Gastrocnemius medialis (tissue), 4 donors: ENCODE data around the gene TRMT112. TPM values are rescaled to one million over a fixed set of nuclear protein-coding genes. Genes with fewer than 3 reads are reported as not detected.
A peak's percentile ranks its signal among the peaks of the same experiment; 100 is the strongest.

Experiments used
- ATAC-seq, 2 donors: fragments of 150-250 bp; one replicate each; pipeline ENCODE4 v1.9.1; 2016
- DNase-seq, 2 donors: peaks; one replicate each; pipeline ENCODE4 v3.0.0-alpha.2; 2019
- H3K27ac ChIP-seq, 4 donors: fragments of 200-600 bp; sonication (generic); 1 replicate in 1 of 4; 2 replicates in 3 of 4; pipeline ENCODE4 v1.5.1; 2016 to 2018; ENCODE audit warnings: mild to moderate bottlenecking in 2 of 4, moderate library complexity in 1 of 4
- H3K27me3 ChIP-seq, 3 donors: fragments of 200-600 bp; sonication (generic) in 2 of 3; 1 replicate in 1 of 3; 2 replicates in 2 of 3; pipeline versions ENCODE4 v1.5.1 to v1.6.0; 2016 to 2019; ENCODE audit warnings: mild to moderate bottlenecking in 1 of 3, moderate library complexity in 1 of 3
- H3K36me3 ChIP-seq, 2 donors: fragments of 200-600 bp; sonication (generic) in 1 of 2; one replicate each; pipeline ENCODE4 v1.5.1; 2017 to 2018
- H3K4me1 ChIP-seq, 2 donors: fragments of 200-600 bp; sonication (generic) in 1 of 2; one replicate each; pipeline ENCODE4 v1.5.1; 2016 to 2017; ENCODE audit warnings: mild to moderate bottlenecking in 2 of 2
- H3K4me3 ChIP-seq, 4 donors: fragments of 200-600 bp; sonication (generic) in 3 of 4; 1 replicate in 1 of 4; 2 replicates in 3 of 4; pipeline ENCODE4 v1.5.1; 2016 to 2019; ENCODE audit warnings: mild to moderate bottlenecking in 2 of 4
- H3K9me3 ChIP-seq, 3 donors: fragments of 200-600 bp; sonication (generic) in 2 of 3; 1 replicate in 1 of 3; 2 replicates in 2 of 3; pipeline ENCODE4 v1.5.1; 2016 to 2019
- CTCF ChIP-seq, 5 experiments: fragments of 450-650 bp in 3 of 5; fragments of 200-600 bp in 2 of 5; sonication (generic) in 2 of 5; IDR thresholded peaks in 4 of 5; conservative IDR thresholded peaks in 1 of 5; 1 replicate in 4 of 5; 2 replicates in 1 of 5; pipeline ENCODE4 v1.5.1; 2016 to 2019; ENCODE audit warnings: antibody characterized with exemption in 5 of 5, mild to moderate bottlenecking in 3 of 5, moderate library complexity in 3 of 5
- POLR2A ChIP-seq, 2 donors: fragments of 450-650 bp; IDR thresholded peaks; one replicate each; pipeline ENCODE4 v1.6.1; 2017; ENCODE audit warnings: antibody characterized with exemption in 2 of 2, mild to moderate bottlenecking in 2 of 2, moderate library complexity in 2 of 2
- in situ Hi-C, 4 donors: fragments of 200-750 bp; cut with MboI; loops; one replicate each; pipeline versions ENCODE4 v1.15.0 to v1.8.0; 2017; ENCODE audit warnings: low sequenced_read_pairs in 4 of 4
- intact Hi-C: fragments of 100-400 bp; cut with DNase I; formaldehyde crosslinking; loops from one replicate; pipeline ENCODE4 v1.15.1; 2023; ENCODE audit warnings: low total_unique reads
- total RNA-seq, 4 donors: library from RNA; depleted of rRNA; stranded (reverse); fragments of >200 nt; gene quantifications; one replicate each; pipeline versions ENCODE4 v1.1.0 to v1.2.3, GENCODE V29; 2016

TRMT112 gene
- 100 to 1,000 TPM; 133 to 226 (median 194) TPM for total RNA-seq

DNA sequence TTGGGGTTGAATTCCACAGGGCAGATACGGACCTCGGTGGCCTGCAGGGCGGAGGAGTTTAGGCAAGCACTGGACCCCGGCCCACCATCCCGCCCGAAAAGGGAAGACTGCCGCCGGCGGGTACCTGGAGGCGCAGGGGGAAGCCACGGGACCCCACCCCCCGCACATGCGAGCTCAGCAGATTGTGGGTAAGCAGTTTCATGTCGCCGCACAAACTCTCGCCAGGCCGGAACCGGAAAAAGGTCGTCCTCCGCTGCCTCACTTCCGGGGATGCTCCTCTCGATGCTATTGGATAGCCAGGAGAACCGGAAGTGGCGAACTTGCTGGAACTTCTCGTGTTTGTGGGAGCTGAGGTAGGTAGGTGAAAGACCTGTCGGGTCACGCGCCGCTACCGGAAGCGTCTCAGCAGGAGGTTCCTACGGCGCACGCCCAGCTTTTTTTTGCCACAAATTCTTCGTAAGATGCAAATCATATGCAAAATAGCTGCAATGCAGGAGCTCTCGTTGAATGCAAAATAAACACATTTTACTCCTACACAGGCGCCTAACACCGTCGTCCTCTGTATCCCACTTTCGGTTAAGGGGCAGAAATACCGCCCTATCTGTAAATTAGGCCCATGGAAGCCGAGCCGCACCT lies at the start of gene TRMT112:
Gene TRMT112 (minus strand): TSS at position 235 of the 636 bp plus-strand sequence. CDS start 33 bp downstream, at position 202.
- Histone ChIP-seq H3K27ac (peak within 1 kb of the TSS; percentile 88 to 98 (median 94)), H3K4me1 (peaks cover 32 to 43% of the 10 kb centered on the region in 2 donors), H3K36me3 (peaks cover 0 to 44% of the 10 kb centered on the region in 2 donors), H3K27me3 (no peaks in the 10 kb centered on the region), H3K4me3 (peak within 1 kb of the TSS; percentile 73 to 99 (median 91)), H3K9me3 (no peaks in the 10 kb centered on the region)
- peak; percentile 99 for DNase-seq
- in situ Hi-C loops (no loop called here), intact Hi-C loops (loop anchor here (1.0 kb wide), 1 partner anchor 47 kb away; no protein-coding TSS in a partner anchor)
- ATAC-seq, result peak; percentile 86 to 93
- TF ChIP-seq POLR2A (IDR thresholded peaks at IDR 0.05) (peak; percentile 78 to 82), CTCF (IDR thresholded peaks at IDR 0.05 in 4 of 5, conservative IDR thresholded peaks at IDR 0.05 in 1 of 5) (no peak)

DNA sequence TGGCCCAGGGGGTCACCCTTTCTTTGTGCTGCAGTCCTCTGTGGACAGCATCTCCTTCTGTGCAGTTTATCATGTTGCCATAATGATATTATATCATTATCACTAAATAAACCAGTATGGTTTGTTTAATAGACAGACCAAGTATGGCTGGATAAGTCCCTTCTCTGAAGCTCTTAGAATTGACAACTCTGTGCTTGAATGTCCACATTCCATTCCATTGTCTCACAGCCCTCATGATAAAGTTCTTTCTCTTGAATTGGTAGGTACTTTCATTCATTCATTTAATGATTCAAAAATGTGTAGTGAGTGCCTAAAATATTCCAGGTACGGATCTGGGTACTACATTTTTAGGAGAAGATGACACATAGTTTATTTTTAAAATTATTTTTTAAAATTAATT lies 49.4 kb upstream of the TRMT112 start:
- in situ Hi-C loops, result no loop called here
- H3K4me1 ChIP-seq, result no peaks in the 10 kb centered on the region
- H3K9me3 ChIP-seq, result no peaks in the 10 kb centered on the region
- no peak overlapping the region for H3K4me3 ChIP-seq
- TF ChIP-seq POLR2A (IDR thresholded peaks at IDR 0.05), result no peak
- TF ChIP-seq CTCF (IDR thresholded peaks at IDR 0.05 in 4 of 5, conservative IDR thresholded peaks at IDR 0.05 in 1 of 5), result no peak
- H3K36me3 ChIP-seq, result peaks cover 0 to 62% of the 10 kb centered on the region in 2 donors
- intact Hi-C loops, result no loop called here
- no peaks in the 10 kb centered on the region for H3K27me3 ChIP-seq
- ATAC-seq (no peak), DNase-seq (no peak)
- no peak overlapping the region for H3K27ac ChIP-seq

GRCh38 chr11:64364911-64365310 lies 47.6 kb upstream of the TRMT112 start:
- Histone ChIP-seq H3K27ac (no peak overlapping the region), H3K4me3 (no peak overlapping the region), H3K36me3 (peaks cover 0 to 78% of the 10 kb centered on the region in 2 donors), H3K9me3 (no peaks in the 10 kb centered on the region), H3K27me3 (no peaks in the 10 kb centered on the region), H3K4me1 (peaks cover 0 to 4% of the 10 kb centered on the region in 2 donors)
- ATAC-seq, result no peak
- in situ Hi-C loops, result no loop called here
- no peak for TF ChIP-seq CTCF (IDR thresholded peaks at IDR 0.05 in 4 of 5, conservative IDR thresholded peaks at IDR 0.05 in 1 of 5)
- TF ChIP-seq POLR2A (IDR thresholded peaks at IDR 0.05), result no peak
- intact Hi-C loops, result no loop called here
- DNase-seq, result no peak

GRCh38 chr11:64364435-64364834 lies 47.1 kb upstream of the TRMT112 start:
- in situ Hi-C loops (no loop called here), intact Hi-C loops (no loop called here)
- H3K36me3 ChIP-seq, result peaks cover 0 to 78% of the 10 kb centered on the region in 2 donors
- no peak overlapping the region for H3K4me3 ChIP-seq
- no peak for DNase-seq
- H3K27ac ChIP-seq, result no peak overlapping the region
- no peaks in the 10 kb centered on the region for H3K9me3 ChIP-seq
- TF ChIP-seq CTCF (IDR thresholded peaks at IDR 0.05 in 4 of 5, conservative IDR thresholded peaks at IDR 0.05 in 1 of 5) (no peak), POLR2A (IDR thresholded peaks at IDR 0.05) (no peak)
- peaks cover 0 to 8% of the 10 kb centered on the region in 2 donors for H3K4me1 ChIP-seq
- ATAC-seq, result no peak
- no peaks in the 10 kb centered on the region for H3K27me3 ChIP-seq
